MM.1S (cell line): Measurements from ENCODE around the gene HYKK.
A peak's percentile ranks its signal among the peaks of the same experiment; 100 is the strongest.
"Not testable (repeated sequence)": the region's sequence is repeated elsewhere in the genome, so short reads cannot be mapped to it uniquely, and the experiment has no call there.

Experiments used
- DNase-seq: peaks from one replicate; pipeline ENCODE4 v3.0.0-alpha.2; 2015
- H2AFZ ChIP-seq: fragments of 300-600 bp; sonication (generic); 2 replicates; pipeline ENCODE4 v1.6.0; 2016; ENCODE audit warnings: antibody characterized with exemption, low read length
- H3F3A ChIP-seq: fragments of 300-600 bp; sonication (generic); 2 replicates; pipeline ENCODE4 v1.6.1; 2016; ENCODE audit warnings: mild to moderate bottlenecking, antibody characterized with exemption, low read length, moderate library complexity, mixed read lengths; ENCODE audit not compliant: insufficient read depth
- H3K27ac ChIP-seq: fragments of 300-600 bp; sonication (generic); 2 replicates; pipeline ENCODE4 v1.5.1; 2016; ENCODE audit warnings: mild to moderate bottlenecking, low read length
- H3K27me3 ChIP-seq: fragments of 300-600 bp; sonication (generic); replicated peaks from 2 replicates; pipeline ENCODE4 v1.6.0; 2016; ENCODE audit warnings: low read length; ENCODE audit not compliant: insufficient read depth
- H3K36me3 ChIP-seq: fragments of 300-600 bp; sonication (generic); replicated peaks from 2 replicates; pipeline ENCODE4 v1.6.1; 2016; ENCODE audit warnings: mild to moderate bottlenecking, low read length, mixed read lengths; ENCODE audit not compliant: insufficient read depth
- H3K4me1 ChIP-seq: fragments of 300-600 bp; sonication (generic); 2 replicates; pipeline ENCODE4 v1.6.1; 2016; ENCODE audit warnings: low read length, mixed read lengths
- H3K4me2 ChIP-seq: fragments of 300-600 bp; sonication (generic); 2 replicates; pipeline ENCODE4 v1.6.0; 2016; ENCODE audit warnings: low read depth, low read length
- H3K4me3 ChIP-seq: fragments of 300-600 bp; sonication (generic); 2 replicates; pipeline ENCODE4 v1.5.1; 2016; ENCODE audit warnings: low read length, mixed read lengths
- H3K79me2 ChIP-seq: fragments of 300-600 bp; sonication (generic); 2 replicates; pipeline ENCODE4 v1.6.1; 2016; ENCODE audit warnings: mixed run types, low read length, mixed read lengths
- H3K9ac ChIP-seq: fragments of 300-600 bp; sonication (generic); 2 replicates; pipeline ENCODE4 v1.6.1; 2016; ENCODE audit warnings: low read length, mixed read lengths
- H3K9me2 ChIP-seq: fragments of 300-600 bp; sonication (generic); replicated peaks from 2 replicates; pipeline ENCODE4 v1.6.1; 2016; ENCODE audit warnings: mild to moderate bottlenecking, low read length, mixed read lengths; ENCODE audit not compliant: insufficient read depth
- H3K9me3 ChIP-seq: fragments of 300-600 bp; sonication (generic); replicated peaks from 2 replicates; pipeline ENCODE4 v1.6.1; 2016; ENCODE audit warnings: mild to moderate bottlenecking, low read length, mixed read lengths; ENCODE audit not compliant: insufficient read depth
- H4K20me1 ChIP-seq: fragments of 300-600 bp; sonication (generic); 2 replicates; pipeline ENCODE4 v1.6.1; 2016; ENCODE audit warnings: mild to moderate bottlenecking, low read length, moderate library complexity, mixed read lengths; ENCODE audit not compliant: insufficient read depth
- EZH2 ChIP-seq: fragments of 300-600 bp; sonication (generic); optimal IDR thresholded peaks from 2 replicates; pipeline ENCODE3; 2017; ENCODE audit warnings: low read depth, mild to moderate bottlenecking, antibody characterized with exemption, low read length, mixed read lengths
- EZH2phosphoT487 ChIP-seq: fragments of 300-600 bp; sonication (generic); IDR thresholded peaks from 2 replicates; pipeline ENCODE4 v1.6.1; 2018; ENCODE audit warnings: antibody characterized with exemption, low read length
- TF ChIP-seq, protein P1 (sequence below): fragments of 300-600 bp; sonication (generic); IDR thresholded peaks from 2 replicates; pipeline ENCODE4 v1.5.1; 2016; ENCODE audit warnings: antibody characterized with exemption, low read length, mixed read lengths

The HYKK gene

DNA sequence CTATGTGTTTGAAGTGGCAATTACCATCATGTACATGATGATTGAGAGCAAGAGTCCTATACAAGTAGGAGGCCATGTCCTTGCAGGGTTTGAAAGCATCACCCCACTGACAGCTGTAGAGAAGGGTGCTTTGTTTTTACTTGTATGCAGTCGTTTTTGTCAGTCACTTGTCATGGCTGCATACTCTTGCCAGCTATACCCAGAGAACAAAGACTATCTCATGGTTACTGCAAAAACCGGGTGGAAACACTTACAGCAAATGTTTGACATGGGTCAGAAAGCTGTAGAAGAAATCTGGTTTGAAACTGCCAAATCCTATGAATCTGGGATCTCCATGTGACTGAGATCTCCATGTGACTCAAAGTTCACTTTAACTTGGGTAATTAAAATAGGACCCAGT lies 26.0 kb downstream of the HYKK start:
- Histone ChIP-seq H3K9me3 (no peaks in the 10 kb centered on the region), H3K4me3 (no peak overlapping the region), H3K79me2 (no peaks in the 10 kb centered on the region), H3K9me2 (no peaks in the 10 kb centered on the region), H3K9ac (no peak overlapping the region), H3K27ac (no peak overlapping the region), H3K36me3 (no peaks in the 10 kb centered on the region), H3K4me1 (peaks cover 9% of the 10 kb centered on the region), H3K4me2 (no peak overlapping the region), H3K27me3 (no peaks in the 10 kb centered on the region), H3F3A (no peaks in the 10 kb centered on the region), H2AFZ (no peak overlapping the region), H4K20me1 (no peaks in the 10 kb centered on the region)
- TF ChIP-seq EZH2phosphoT487: no peak
- TF ChIP-seq, protein P1, sequence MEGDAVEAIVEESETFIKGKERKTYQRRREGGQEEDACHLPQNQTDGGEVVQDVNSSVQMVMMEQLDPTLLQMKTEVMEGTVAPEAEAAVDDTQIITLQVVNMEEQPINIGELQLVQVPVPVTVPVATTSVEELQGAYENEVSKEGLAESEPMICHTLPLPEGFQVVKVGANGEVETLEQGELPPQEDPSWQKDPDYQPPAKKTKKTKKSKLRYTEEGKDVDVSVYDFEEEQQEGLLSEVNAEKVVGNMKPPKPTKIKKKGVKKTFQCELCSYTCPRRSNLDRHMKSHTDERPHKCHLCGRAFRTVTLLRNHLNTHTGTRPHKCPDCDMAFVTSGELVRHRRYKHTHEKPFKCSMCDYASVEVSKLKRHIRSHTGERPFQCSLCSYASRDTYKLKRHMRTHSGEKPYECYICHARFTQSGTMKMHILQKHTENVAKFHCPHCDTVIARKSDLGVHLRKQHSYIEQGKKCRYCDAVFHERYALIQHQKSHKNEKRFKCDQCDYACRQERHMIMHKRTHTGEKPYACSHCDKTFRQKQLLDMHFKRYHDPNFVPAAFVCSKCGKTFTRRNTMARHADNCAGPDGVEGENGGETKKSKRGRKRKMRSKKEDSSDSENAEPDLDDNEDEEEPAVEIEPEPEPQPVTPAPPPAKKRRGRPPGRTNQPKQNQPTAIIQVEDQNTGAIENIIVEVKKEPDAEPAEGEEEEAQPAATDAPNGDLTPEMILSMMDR: no peak
- TF ChIP-seq EZH2: no peak
- no peak for DNase-seq

DNA sequence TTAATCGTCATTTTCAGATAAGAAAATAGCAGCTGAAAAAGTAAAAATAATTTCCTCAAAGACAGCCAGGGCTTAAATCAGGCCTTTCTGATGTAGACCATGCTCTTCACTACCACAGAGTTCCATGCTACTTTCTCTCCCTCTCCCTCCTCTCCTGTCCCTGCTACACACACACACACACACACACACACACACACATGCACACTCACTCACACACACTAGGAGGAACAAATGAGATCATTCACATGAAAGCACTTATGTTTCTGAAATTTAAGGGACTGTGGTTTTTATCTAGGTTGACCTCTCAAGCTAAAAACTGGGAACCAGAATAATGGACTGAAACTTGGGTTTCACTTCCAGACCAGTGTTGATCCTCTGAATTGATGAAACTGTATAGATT lies 28.8 kb downstream of the HYKK start:
- Histone ChIP-seq H3F3A (peaks cover 21% of the 10 kb centered on the region), H3K9me2 (no peaks in the 10 kb centered on the region)

DNA sequence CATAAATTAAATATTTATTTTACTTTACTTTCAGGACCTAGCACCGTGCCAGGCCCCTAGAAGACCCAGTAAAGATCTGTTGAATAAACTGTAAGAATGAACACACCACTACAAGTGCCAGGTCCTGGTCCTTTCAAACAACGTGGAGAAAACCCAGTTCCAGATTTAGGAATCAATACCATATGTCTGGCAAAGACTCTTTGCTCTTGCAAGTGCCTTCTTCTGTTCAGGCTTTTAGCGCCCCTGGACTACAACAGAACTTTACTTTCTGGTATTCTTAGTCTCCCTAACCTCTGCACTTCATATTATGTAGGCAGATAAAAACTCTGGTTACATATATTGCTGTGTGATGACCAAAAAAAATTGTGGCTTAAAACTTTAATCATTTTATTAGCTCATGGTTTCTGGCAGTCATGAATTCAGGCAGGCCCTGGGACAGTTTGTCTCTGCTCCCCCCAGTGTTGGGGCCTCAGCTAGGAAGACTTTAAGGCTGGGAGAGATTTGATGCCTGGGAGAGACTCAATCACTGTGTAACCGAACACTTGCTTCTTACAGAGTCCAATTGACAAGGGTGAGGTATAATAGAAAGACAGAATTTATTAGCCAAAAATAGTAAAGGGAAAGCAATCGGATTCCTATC lies 30.0 kb downstream of the HYKK start:
- H4K20me1 ChIP-seq: no peaks in the 10 kb centered on the region
- H3K9ac ChIP-seq: no peak overlapping the region
- H3F3A ChIP-seq: peaks cover 26% of the 10 kb centered on the region
- no peak overlapping the region for H2AFZ ChIP-seq
- no peak for TF ChIP-seq EZH2
- H3K27ac ChIP-seq: no peak overlapping the region
- H3K9me2 ChIP-seq: no peaks in the 10 kb centered on the region
- H3K4me3 ChIP-seq: no peak overlapping the region
- no peaks in the 10 kb centered on the region for H3K9me3 ChIP-seq
- H3K4me2 ChIP-seq: no peak overlapping the region
- H3K36me3 ChIP-seq: peaks cover 4% of the 10 kb centered on the region; the same call in 1 of the 2 replicates
- H3K4me1 ChIP-seq: peaks cover 15% of the 10 kb centered on the region
- DNase-seq: no peak
- no peaks in the 10 kb centered on the region for H3K27me3 ChIP-seq
- peaks cover 22% of the 10 kb centered on the region for H3K79me2 ChIP-seq

More for the DNA sequence above, 28.8 kb downstream of the HYKK start:
- no peaks in the 10 kb centered on the region for H4K20me1 ChIP-seq
- peaks cover 9% of the 10 kb centered on the region for H3K4me1 ChIP-seq
- no peak overlapping the region for H3K27ac ChIP-seq
- no peak overlapping the region for H3K9ac ChIP-seq
- no peaks in the 10 kb centered on the region for H3K9me3 ChIP-seq
- H3K27me3 ChIP-seq: no peaks in the 10 kb centered on the region
- H2AFZ ChIP-seq: no peak overlapping the region
- peaks cover 10% of the 10 kb centered on the region for H3K79me2 ChIP-seq
- H3K4me2 ChIP-seq: no peak overlapping the region
- no peak overlapping the region for H3K4me3 ChIP-seq
- H3K36me3 ChIP-seq: no peaks in the 10 kb centered on the region
- peak; percentile 20 for DNase-seq
- TF ChIP-seq, protein P1: no peak
- TF ChIP-seq EZH2phosphoT487: no peak
- TF ChIP-seq EZH2: no peak

DNA sequence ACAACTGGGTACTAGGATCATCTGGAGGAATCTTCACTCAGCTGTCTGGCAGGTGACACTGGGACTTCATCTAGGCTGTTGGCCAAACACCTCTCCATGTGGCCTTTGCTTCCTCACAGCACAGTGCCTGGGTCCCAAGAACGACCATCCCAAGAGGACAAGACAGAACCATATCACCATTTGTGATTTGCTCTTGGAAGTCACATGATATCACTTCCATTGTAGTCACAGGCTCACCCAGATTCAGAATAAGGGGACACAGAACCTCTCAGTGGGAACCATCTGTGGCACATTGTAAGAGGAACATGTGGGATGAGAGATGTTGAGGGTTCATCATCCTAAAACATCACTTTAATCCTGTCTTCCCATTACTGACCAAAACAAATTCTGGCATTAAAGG lies 31.0 kb downstream of the HYKK start:
- no peak for DNase-seq
- Histone ChIP-seq H3F3A (peaks cover 26% of the 10 kb centered on the region), H3K4me1 (peaks cover 19% of the 10 kb centered on the region), H3K27me3 (no peaks in the 10 kb centered on the region), H3K9me3 (no peaks in the 10 kb centered on the region), H3K27ac (no peak overlapping the region), H3K9ac (no peak overlapping the region), H4K20me1 (no peaks in the 10 kb centered on the region), H3K4me3 (no peak overlapping the region), H3K36me3 (peaks cover 13% of the 10 kb centered on the region; the same call in 1 of the 2 replicates), H3K9me2 (no peaks in the 10 kb centered on the region), H3K79me2 (peaks cover 32% of the 10 kb centered on the region), H2AFZ (no peak overlapping the region), H3K4me2 (no peak overlapping the region)
- TF ChIP-seq, protein P1: no peak
- TF ChIP-seq EZH2phosphoT487 (no peak), EZH2 (no peak)

DNA sequence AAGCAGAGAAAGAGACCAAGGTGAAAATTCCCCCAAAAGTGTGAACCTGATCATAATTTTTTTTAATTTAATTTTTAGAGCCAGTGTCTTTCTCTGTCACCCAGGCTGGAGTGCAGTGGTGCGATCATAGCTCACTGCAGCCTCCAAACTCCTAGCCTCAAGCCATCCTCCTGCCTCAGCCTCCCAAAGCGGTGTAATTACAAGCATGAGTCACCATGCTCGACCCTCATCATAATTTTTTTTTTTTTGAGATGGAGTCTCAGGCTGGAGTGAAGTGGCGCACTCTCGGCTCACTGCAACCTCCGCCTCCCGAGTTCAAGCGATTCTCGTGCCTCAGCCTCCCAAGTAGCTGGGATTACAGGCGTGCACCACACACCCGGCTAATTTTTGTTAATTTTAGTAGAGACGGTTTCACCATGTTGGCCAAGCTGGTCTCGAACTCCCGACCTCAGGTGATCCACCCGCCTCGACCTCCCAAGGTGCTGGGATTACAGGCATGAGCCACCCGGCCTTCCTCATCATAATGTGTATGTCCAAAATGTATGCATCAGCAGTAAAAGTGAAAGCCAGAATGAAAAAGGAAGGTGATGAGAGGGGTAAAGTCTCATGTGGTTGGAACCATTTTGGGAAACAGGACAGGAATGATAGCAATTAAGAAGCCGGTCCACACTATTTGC lies 32.2 kb downstream of the HYKK start:
- peaks cover 40% of the 10 kb centered on the region for H3K79me2 ChIP-seq
- H3K27ac ChIP-seq: peak overlapping the region; percentile 91
- H3K4me3 ChIP-seq: peak overlapping the region; percentile 90
- H3K36me3 ChIP-seq: peaks cover 13% of the 10 kb centered on the region; the same call in 1 of the 2 replicates
- H3K4me1 ChIP-seq: peaks cover 19% of the 10 kb centered on the region
- H3K9me2 ChIP-seq, H3K27me3 ChIP-seq, DNase-seq, H3K9me3 ChIP-seq, H4K20me1 ChIP-seq: not testable (repeated sequence)
- H3K4me2 ChIP-seq: peak overlapping the region; percentile 73
- peak overlapping the region; percentile 94 for H3K9ac ChIP-seq
- H3F3A ChIP-seq: peaks cover 26% of the 10 kb centered on the region
- peak overlapping the region; percentile 80 for H2AFZ ChIP-seq
